Measurements from ENCODE around the gene IRF9. TPM values are rescaled to one million over a fixed set of nuclear protein-coding genes. Genes with fewer than 3 reads are reported as not detected.

Gene IRF9
- total RNA-seq (141 TPM), polyA plus RNA-seq (ENCODE audit: insufficient read depth, low read depth, low replicate concordance) (88.9 TPM)
- long read RNA-seq, donor 1, partial matches to known transcripts: 0 of 7 reads
- long read RNA-seq, donor 1, other reads (novel, unspliced or antisense): 0 of 7 reads
- long read RNA-seq, donor 2, partial matches to known transcripts: 0 of 9 reads
- long read RNA-seq, donor 2, other reads (novel, unspliced or antisense): 0 of 9 reads
- long read RNA-seq, donor 3, transcript IRF9-202 (9 exons, 1,838 nt): major isoform, 10 of 20 reads
- long read RNA-seq, donor 3, transcript IRF9-208 (2 exons, 648 nt): minor isoform, 6 of 20 reads
- long read RNA-seq, donor 3, partial matches to known transcripts: 0 of 20 reads
- long read RNA-seq, donor 3, other reads (novel, unspliced or antisense): 0 of 20 reads
- long read RNA-seq, donor 4, transcript IRF9-202 (9 exons, 1,838 nt): major isoform, 7 of 12 reads
- long read RNA-seq, donor 4, partial matches to known transcripts: 0 of 12 reads
- long read RNA-seq, donor 4, other reads (novel, unspliced or antisense): 0 of 12 reads
- long read RNA-seq, donor 5, partial matches to known transcripts: 0 of 1 reads
- long read RNA-seq, donor 5, other reads (novel, unspliced or antisense): 0 of 1 reads
- long read RNA-seq, donor 6, partial matches to known transcripts: 5 of 13 reads
- long read RNA-seq, donor 6, other reads (novel, unspliced or antisense): 0 of 13 reads
- long read RNA-seq, donor 7, transcript IRF9-208 (2 exons, 648 nt): minor isoform, 5 of 119 reads
- long read RNA-seq, donor 7, transcript IRF9-202 (9 exons, 1,838 nt): major isoform, 66 of 119 reads
- long read RNA-seq, donor 7, partial matches to known transcripts: 13 of 119 reads
- long read RNA-seq, donor 7, other reads (novel, unspliced or antisense): 32 of 119 reads
- long read RNA-seq, donor 8, partial matches to known transcripts: 7 of 17 reads
- long read RNA-seq, donor 8, other reads (novel, unspliced or antisense): 0 of 17 reads
- long read RNA-seq, donor 9, partial matches to known transcripts: 0 of 5 reads
- long read RNA-seq, donor 9, other reads (novel, unspliced or antisense): 0 of 5 reads
- long read RNA-seq, donor 10, transcript IRF9-202 (9 exons, 1,838 nt): major isoform, 8 of 20 reads
- long read RNA-seq, donor 10, partial matches to known transcripts: 10 of 20 reads
- long read RNA-seq, donor 10, other reads (novel, unspliced or antisense): 0 of 20 reads

GRCh38 chr14:24160850-24161804, at the start of gene IRF9:
Gene IRF9 (plus strand): TSS chr14:24161265. CDS start chr14:24162145, 880 bp downstream.
- Histone ChIP-seq H3K4me1 (ENCODE audit: control insufficient read depth in 2 of 3, insufficient read depth in 2 of 3, low read depth in 1 of 3, low read length in 3 of 3) (peaks cover 0 to 20% (median 11%) of the 10 kb centered on the region in 3 donors), H3K36me3 (ENCODE audit: control insufficient read depth in 2 of 3, insufficient read depth in 3 of 3, low read length in 3 of 3) (peaks cover 8 to 59% (median 42%) of the 10 kb centered on the region in 3 donors), H3K27ac (ENCODE audit: low read depth in 2 of 2, low read length in 2 of 2) (peak within 1 kb of the TSS; percentile 98 to 99), H3K4me3 (ENCODE audit: low read length in 3 of 3) (peak within 1 kb of the TSS; percentile 87 to 98 (median 98)), H3K27me3 (ENCODE audit: control insufficient read depth, insufficient read depth, low read length) (no peaks in the 10 kb centered on the region), H3K9me3 (ENCODE audit: control insufficient read depth in 2 of 3, insufficient read depth in 1 of 3, low read length in 3 of 3) (no peaks in the 10 kb centered on the region), H3K9ac (ENCODE audit: low read length in 3 of 3) (peak within 1 kb of the TSS; percentile 67 to 98 (median 96))
- FAIRE-seq: no peak
- peak; percentile 98 for DNase-seq
- intact Hi-C loops (cut with DNase I): no loop called here
- TF ChIP-seq CTCF (IDR thresholded peaks at IDR 0.05; ENCODE audit: borderline replicate concordance, extremely low read depth, insufficient read depth): peak; percentile 92

- Histone ChIP-seq H3K4me1 (ENCODE audit: control insufficient read depth in 2 of 3, insufficient read depth in 2 of 3, low read depth in 1 of 3, low read length in 3 of 3) (peaks cover 0 to 28% (median 10%) of the 10 kb centered on the region in 3 donors), H3K36me3 (ENCODE audit: control insufficient read depth in 2 of 3, insufficient read depth in 3 of 3, low read length in 3 of 3) (peaks cover 0 to 12% (median 5%) of the 10 kb centered on the region in 3 donors), H3K9me3 (ENCODE audit: control insufficient read depth in 2 of 3, insufficient read depth in 1 of 3, low read length in 3 of 3) (no peaks in the 10 kb centered on the region), H3K4me3 (ENCODE audit: low read length in 3 of 3) (peak overlapping the region; percentile 73 to 93 (median 84)), H3K27me3 (ENCODE audit: control insufficient read depth, insufficient read depth, low read length) (no peaks in the 10 kb centered on the region), H3K9ac (ENCODE audit: low read length in 3 of 3) (peak overlapping the region; percentile 41 to 87 (median 80)), H3K27ac (ENCODE audit: low read depth in 2 of 2, low read length in 2 of 2) (peak overlapping the region; percentile 99 to 100)
- intact Hi-C loops (cut with DNase I): no loop called here
- no peak for TF ChIP-seq CTCF (IDR thresholded peaks at IDR 0.05; ENCODE audit: borderline replicate concordance, extremely low read depth, insufficient read depth)
- no peak for DNase-seq
- FAIRE-seq: no peak
These were observed 47.7 kb upstream of the IRF9 start for GRCh38 chr14:24113379-24113800.
